Stimulated activated CD4-positive, alpha-beta T cell treated with anti-CD3 and anti-CD28 coated beads, TNF-alpha, amount 100 ng/mL, for 48 hours (primary cell): ENCODE measurements around the gene LYAR.
"Not testable (repeated sequence)": the region's sequence is repeated elsewhere in the genome, so short reads cannot be mapped to it uniquely, and the experiment has no call there.

Experiments used
- DNase-seq, 3 donors: peaks; one replicate each; pipeline ENCODE4 v3.0.0-alpha.2; 2020; ENCODE audit warnings: low read depth in 3 of 3

LYAR gene

GRCh38 chr4:4259484-4260100, 30.4 kb downstream of the LYAR start:
- no peak for DNase-seq

- not testable (repeated sequence) for DNase-seq
Measured at GRCh38 chr4:4257705-4258104, 32.2 kb downstream of the LYAR start.

GRCh38 chr4:4256799-4257198, 33.2 kb downstream of the LYAR start:
- no peak for DNase-seq

GRCh38 chr4:4254666-4255065, 35.3 kb downstream of the LYAR start:
- no peak for DNase-seq

GRCh38 chr4:4254199-4254598, 35.8 kb downstream of the LYAR start:
- DNase-seq: no peak

GRCh38 chr4:4249866-4250265, 40.1 kb downstream of the LYAR start:
- DNase-seq: no peak

- not testable (repeated sequence) for DNase-seq
Measured at GRCh38 chr4:4249342-4249741, 40.6 kb downstream of the LYAR start.

GRCh38 chr4:4248885-4249203, 41.1 kb downstream of the LYAR start:
- DNase-seq: no peak

- peak; percentile 81 to 85 (median 84) for DNase-seq
Measured at GRCh38 chr4:4248029-4248884, 41.7 kb downstream of the LYAR start, which contains the start of gene TMEM128. TSS of gene TMEM128 (minus strand) at chr4:4248223. CDS start at chr4:4248202, 21 bp downstream.

- DNase-seq: no peak
Measured at GRCh38 chr4:4247696-4248028, 42.3 kb downstream of the LYAR start.

- no peak for DNase-seq
Measured at GRCh38 chr4:4245172-4245571, 44.8 kb downstream of the LYAR start.

- not testable (repeated sequence) for DNase-seq
Measured at GRCh38 chr4:4239551-4239950, 50.4 kb downstream of the LYAR start.

- no peak for DNase-seq
Measured at GRCh38 chr4:4233610-4234009, 56.3 kb downstream of the LYAR start.

- DNase-seq: no peak
Measured at GRCh38 chr4:4228356-4228668, 61.6 kb downstream of the LYAR start.

- DNase-seq: no peak
Measured at GRCh38 chr4:4227510-4228355, 62.2 kb downstream of the LYAR start.

GRCh38 chr4:4226606-4227438, 63.1 kb downstream of the LYAR start, which contains the start of gene OTOP1:
TSS of gene OTOP1 (minus strand) at chr4:4226929. CDS start at chr4:4226864, 65 bp downstream.
- DNase-seq: no peak

- no peak for DNase-seq
Measured at GRCh38 chr4:4225915-4226605, 63.9 kb downstream of the LYAR start.
